ENCODE measurements around the gene TMEM131. TPM values are rescaled to one million over a fixed set of nuclear protein-coding genes. Genes with fewer than 3 reads are reported as not detected.

Gene TMEM131
- total RNA-seq, 1 donor from 2014 or later = 28.4 TPM

- no peak for DNase-seq (ENCODE audit: extremely low read depth, low read depth, low spot score)
Measured at GRCh38 chr2:97745474-97746174, 250.1 kb downstream of the TMEM131 start.

- no peak for DNase-seq (ENCODE audit: extremely low read depth, low read depth, low spot score)
Measured at GRCh38 chr2:97743913-97744312, 251.8 kb downstream of the TMEM131 start.

GRCh38 chr2:97742381-97742847, 253.3 kb downstream of the TMEM131 start:
- DNase-seq (ENCODE audit: extremely low read depth, low read depth, low spot score) = no peak

- no peak for DNase-seq (ENCODE audit: extremely low read depth, low read depth, low spot score)
Measured at GRCh38 chr2:97741686-97742085, 254.1 kb downstream of the TMEM131 start.

GRCh38 chr2:97741251-97741650, 254.5 kb downstream of the TMEM131 start:
- no peak for DNase-seq (ENCODE audit: extremely low read depth, low read depth, low spot score)

- no peak for DNase-seq (ENCODE audit: extremely low read depth, low read depth, low spot score)
Measured at GRCh38 chr2:97740590-97741182, 255.1 kb downstream of the TMEM131 start.

DNA sequence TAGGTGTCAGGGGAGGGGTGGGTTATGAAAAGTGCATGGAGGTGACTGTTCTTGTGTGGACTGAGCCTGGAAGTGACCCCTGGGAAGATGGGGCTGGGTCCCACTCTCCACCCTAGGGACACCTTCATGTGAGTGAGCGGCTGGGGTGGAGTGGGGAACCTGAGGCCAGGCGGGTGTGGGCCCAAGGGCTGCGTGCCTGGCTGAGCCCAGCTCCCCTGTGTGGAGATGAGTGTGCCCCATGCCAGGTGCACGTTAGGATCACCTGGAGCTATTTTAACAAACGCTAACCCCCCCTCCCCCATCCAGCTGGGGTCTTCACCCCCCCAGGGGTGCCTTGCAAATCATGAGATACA, 255.9 kb downstream of the TMEM131 start:
- DNase-seq (ENCODE audit: extremely low read depth, low read depth, low spot score) = no peak

DNA sequence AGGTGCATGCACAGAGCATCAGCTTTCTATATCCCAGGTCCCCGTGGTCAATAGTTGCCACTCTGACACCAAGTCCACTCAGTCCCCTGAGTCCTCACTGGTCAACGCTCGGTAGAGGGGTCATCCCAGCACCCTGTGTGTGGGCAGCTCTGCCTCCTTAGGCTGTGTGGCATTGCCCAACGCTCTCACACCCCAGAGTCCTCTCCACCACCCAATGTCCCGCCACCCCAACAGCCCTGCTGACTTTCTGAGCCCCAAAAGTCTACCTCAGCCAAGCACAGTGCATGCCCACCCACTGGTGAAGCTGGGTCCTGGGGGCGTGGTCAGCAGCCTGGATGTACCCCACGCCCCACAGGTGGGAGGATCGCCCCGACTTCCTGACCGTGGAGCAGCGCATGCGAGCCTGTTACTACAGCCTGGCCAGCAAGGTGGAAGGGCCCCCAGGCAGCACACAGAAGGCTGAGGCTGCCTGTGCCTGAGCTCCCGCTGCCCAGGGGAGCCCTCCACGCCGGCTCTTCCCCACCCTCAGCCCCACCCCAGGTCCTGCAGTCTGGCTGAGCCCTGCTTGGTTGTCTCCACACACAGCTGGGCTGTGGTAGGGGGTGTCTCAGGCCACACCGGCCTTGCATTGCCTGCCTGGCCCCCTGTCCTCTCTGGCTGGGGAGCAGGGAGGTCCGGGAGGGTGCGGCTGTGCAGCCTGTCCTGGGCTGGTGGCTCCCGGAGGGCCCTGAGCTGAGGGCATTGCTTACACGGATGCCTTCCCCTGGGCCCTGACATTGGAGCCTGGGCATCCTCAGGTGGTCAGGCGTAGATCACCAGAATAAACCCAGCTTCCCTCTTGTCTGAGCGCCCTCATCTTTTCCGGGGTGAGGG, 256.5 kb downstream of the TMEM131 start:
- DNase-seq (ENCODE audit: extremely low read depth, low read depth, low spot score) = no peak

GRCh38 chr2:97738179-97739019, 257.3 kb downstream of the TMEM131 start:
- no peak for DNase-seq (ENCODE audit: extremely low read depth, low read depth, low spot score)

DNA sequence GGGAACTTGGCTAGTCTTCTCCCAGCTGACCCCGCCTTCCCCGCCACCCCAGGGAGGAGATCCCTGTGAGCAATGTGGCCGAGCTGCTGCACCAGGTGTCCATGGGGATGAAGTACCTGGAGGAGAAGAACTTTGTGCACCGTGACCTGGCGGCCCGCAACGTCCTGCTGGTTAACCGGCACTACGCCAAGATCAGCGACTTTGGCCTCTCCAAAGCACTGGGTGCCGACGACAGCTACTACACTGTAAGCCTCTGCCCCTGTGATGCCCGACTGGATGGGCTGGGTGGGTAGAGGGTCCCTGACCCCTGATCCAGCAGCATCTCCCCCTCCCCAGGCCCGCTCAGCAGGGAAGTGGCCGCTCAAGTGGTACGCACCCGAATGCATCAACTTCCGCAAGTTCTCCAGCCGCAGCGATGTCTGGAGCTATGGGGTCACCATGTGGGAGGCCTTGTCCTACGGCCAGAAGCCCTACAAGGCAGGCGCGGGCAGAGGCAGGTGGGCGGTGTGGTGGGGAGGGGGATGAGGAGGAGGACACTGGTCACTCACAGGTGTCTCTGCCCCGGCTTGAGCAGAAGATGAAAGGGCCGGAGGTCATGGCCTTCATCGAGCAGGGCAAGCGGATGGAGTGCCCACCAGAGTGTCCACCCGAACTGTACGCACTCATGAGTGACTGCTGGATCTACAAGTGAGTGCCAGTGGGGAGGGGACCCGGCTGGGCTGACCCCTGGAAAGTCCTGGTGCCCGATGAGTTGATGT, 258.1 kb downstream of the TMEM131 start:
- no peak for DNase-seq (ENCODE audit: extremely low read depth, low read depth, low spot score)

GRCh38 chr2:97736608-97737330, 259.0 kb downstream of the TMEM131 start:
- DNase-seq (ENCODE audit: extremely low read depth, low read depth, low spot score) = no peak

DNA sequence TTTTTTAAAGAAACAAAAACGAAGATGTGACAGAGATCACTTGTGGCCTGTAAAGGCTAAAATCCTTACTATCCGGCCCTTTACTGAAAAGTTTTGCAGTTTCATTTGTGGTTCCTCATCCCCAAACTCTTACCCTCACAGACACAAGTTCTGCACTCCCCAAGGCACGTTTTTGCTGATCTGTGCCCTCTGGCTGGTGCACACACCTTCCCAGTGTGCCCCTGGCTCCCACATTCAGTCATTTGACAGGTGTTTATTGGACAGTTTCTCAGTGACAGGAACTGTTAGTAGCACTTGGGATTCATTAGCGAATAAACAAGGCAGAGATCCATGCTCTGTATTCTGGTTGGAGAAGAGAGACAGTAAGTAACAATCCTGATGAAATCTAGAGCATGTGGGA, 259.6 kb downstream of the TMEM131 start:
- no peak for DNase-seq (ENCODE audit: extremely low read depth, low read depth, low spot score)

DNA sequence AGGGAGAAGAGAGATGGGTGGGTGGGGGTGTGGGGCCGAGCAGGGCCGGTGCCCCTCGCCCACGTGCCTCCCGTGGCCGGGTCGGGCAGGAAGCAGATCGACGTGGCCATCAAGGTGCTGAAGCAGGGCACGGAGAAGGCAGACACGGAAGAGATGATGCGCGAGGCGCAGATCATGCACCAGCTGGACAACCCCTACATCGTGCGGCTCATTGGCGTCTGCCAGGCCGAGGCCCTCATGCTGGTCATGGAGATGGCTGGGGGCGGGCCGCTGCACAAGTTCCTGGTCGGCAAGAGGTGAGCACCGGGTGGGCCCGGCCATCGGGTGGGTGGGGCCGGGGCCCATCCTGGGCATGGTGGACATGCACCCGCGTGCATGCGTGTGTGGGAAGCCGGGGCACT, 260.6 kb downstream of the TMEM131 start:
- no peak for DNase-seq (ENCODE audit: extremely low read depth, low read depth, low spot score)

- DNase-seq (ENCODE audit: extremely low read depth, low read depth, low spot score) = no peak
Measured at GRCh38 chr2:97734061-97735051, 261.4 kb downstream of the TMEM131 start.

DNA sequence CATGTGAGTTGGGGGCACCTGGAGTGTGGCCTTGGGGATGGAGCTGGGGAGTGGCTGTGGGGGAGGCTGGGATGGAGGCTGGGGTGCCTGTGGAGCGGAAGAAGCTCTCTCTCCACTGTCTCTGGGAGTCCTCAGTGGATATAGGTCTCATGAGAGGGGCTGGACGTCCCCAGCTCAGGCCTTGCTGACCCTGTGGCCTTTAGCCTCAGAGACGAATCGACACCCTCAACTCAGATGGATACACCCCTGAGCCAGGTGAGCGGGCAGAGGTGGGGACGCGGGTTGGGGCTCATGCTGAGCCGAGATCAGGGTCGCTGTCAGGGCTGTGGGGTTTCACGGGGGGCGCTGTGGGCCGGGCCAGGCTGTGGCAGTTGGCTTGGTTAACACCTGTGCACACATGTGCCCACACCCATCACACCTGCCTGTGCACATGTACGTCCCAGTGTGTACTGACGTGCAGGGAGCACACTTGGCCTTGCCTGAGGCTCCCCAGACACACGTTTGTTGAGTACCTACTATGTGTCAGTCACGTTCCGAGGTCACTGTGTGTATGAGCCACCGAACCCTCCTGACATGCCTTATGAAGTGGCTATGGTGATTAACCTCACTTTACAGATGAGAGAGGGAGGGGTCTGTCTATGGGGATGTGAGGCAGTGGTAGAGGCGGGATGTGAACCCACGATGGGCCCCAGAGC, 262.3 kb downstream of the TMEM131 start:
- DNase-seq (ENCODE audit: extremely low read depth, low read depth, low spot score) = no peak

DNA sequence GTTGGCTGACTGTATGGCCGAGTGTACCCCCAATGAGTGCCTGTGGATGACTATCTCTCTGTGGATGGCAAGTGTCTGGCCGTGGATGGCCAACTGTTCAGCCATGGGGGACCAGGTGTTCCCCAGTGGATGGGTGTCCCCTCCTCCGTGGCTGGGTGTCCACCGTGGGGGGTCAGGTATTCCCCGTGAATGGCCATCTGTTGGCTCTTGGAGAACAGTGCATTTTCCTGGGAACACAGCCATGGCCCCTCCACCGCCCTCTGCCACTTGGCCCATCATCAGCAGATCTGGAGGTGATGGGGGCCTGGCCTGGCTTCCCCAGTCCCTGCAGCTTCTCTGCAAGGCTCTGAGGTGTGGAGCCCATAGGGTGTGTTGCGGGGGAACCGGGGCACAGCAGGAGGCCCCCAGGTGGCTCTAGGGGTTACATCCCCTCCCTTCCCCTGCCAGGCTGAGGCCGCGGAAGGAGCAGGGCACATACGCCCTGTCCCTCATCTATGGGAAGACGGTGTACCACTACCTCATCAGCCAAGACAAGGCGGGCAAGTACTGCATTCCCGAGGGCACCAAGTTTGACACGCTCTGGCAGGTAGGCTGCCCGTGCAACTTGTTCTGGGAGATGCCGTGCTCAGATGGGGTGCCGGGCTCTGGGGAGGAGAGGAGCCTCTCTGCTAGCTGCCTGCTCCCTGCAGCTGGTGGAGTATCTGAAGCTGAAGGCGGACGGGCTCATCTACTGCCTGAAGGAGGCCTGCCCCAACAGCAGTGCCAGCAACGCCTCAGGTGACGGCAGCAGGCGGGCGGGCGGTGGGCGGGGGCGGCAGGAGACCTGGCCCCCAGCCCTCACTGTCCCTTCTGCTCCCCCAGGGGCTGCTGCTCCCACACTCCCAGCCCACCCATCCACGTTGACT, 263.1 kb downstream of the TMEM131 start:
- DNase-seq (ENCODE audit: extremely low read depth, low read depth, low spot score) = no peak
